H1 (cell line): ENCODE data around the gene IFITM2.

Experiments
- ASH2L ChIP-seq: fragments of 200-600, 300-600 bp; sonication (generic); IDR thresholded peaks from one replicate; pipeline ENCODE4 v1.7.1; 2017; ENCODE audit warnings: low read length
- ATF3 ChIP-seq: IDR thresholded peaks from 2 replicates; pipeline ENCODE4 v1.6.1; 2011; ENCODE audit warnings: low read depth, mild to moderate bottlenecking, low read length; ENCODE audit not compliant: insufficient read depth
- CHD7 ChIP-seq: fragments of 300-600 bp; sonication (generic); IDR thresholded peaks from 2 replicates; pipeline ENCODE4 v1.7.1; 2012; ENCODE audit warnings: low read length, moderate library complexity, mild to moderate bottlenecking, inconsistent platforms; ENCODE audit not compliant: insufficient replicate concordance
- CTCF ChIP-seq, 3 experiments: IDR thresholded peaks; 1 replicate in 2 of 3; 2 replicates in 1 of 3; pipeline versions ENCODE4 v1.5.1 to v1.6.1; 2011; ENCODE audit warnings: low read length in 3 of 3, mild to moderate bottlenecking in 3 of 3, inconsistent platforms in 2 of 3, low read depth in 1 of 3, moderate library complexity in 1 of 3; ENCODE audit not compliant: insufficient read depth in 1 of 3; ENCODE audit errors: control extremely low read depth in 1 of 3
- EP300 ChIP-seq, 2 experiments: IDR thresholded peaks; 1 replicate in 1 of 2; 2 replicates in 1 of 2; pipeline ENCODE4 v1.6.1; 2011 to 2012; ENCODE audit warnings: low read depth in 2 of 2, low read length in 2 of 2, mild to moderate bottlenecking in 2 of 2, borderline replicate concordance in 1 of 2, inconsistent platforms in 1 of 2, moderate library complexity in 1 of 2
- GABPA ChIP-seq: IDR thresholded peaks from 2 replicates; pipeline ENCODE4 v1.6.1; 2011; ENCODE audit warnings: mild to moderate bottlenecking, low read length, moderate library complexity, borderline replicate concordance; ENCODE audit not compliant: insufficient read depth
- POLR2A ChIP-seq, 2 experiments: IDR thresholded peaks; 1 replicate in 1 of 2; 2 replicates in 1 of 2; pipeline ENCODE4 v1.6.1; 2011; ENCODE audit warnings: low read depth in 2 of 2, low read length in 2 of 2, mild to moderate bottlenecking in 2 of 2; ENCODE audit errors: control extremely low read depth in 1 of 2
- POLR2AphosphoS5 ChIP-seq: IDR thresholded peaks from 2 replicates; pipeline ENCODE4 v1.6.1; 2011; ENCODE audit warnings: low read depth, low read length
- TAF1 ChIP-seq: IDR thresholded peaks from 2 replicates; pipeline ENCODE4 v1.6.1; 2011; ENCODE audit warnings: mild to moderate bottlenecking, low read depth, low read length
- YY1 ChIP-seq: IDR thresholded peaks from 2 replicates; pipeline ENCODE4 v1.6.1; 2011; ENCODE audit warnings: low read depth, mild to moderate bottlenecking, low read length

- TF ChIP-seq CTCF (IDR thresholded peaks at IDR 0.05; ENCODE audit: control extremely low read depth in 1 of 3, insufficient read depth in 1 of 3, low read depth in 1 of 3, low read length in 3 of 3): no peak
- TF ChIP-seq ASH2L: no peak
- TF ChIP-seq POLR2A (IDR thresholded peaks at IDR 0.05; ENCODE audit: control extremely low read depth in 1 of 2, low read depth in 2 of 2, low read length in 2 of 2): no peak
- no peak for TF ChIP-seq ATF3
- no peak for TF ChIP-seq TAF1
- no peak for TF ChIP-seq GABPA
- TF ChIP-seq POLR2AphosphoS5: no peak
- no peak for TF ChIP-seq CHD7
- no peak for TF ChIP-seq EP300 (IDR thresholded peaks at IDR 0.05; ENCODE audit: borderline replicate concordance in 1 of 2, low read depth in 2 of 2, low read length in 2 of 2)
- TF ChIP-seq YY1: no peak
These were observed 35.3 kb upstream of the IFITM2 start for GRCh38 chr11:272195-272930.
